Astrocyte of the cerebellum (primary cell): ENCODE data around the gene MZB1.
"Not testable (repeated sequence)": the region's sequence is repeated elsewhere in the genome, so short reads cannot be mapped to it uniquely, and the experiment has no call there.

Experiments used
- DNase-seq: peaks from one replicate; pipeline ENCODE4 v3.0.0-alpha.2; 2011; ENCODE audit warnings: low read depth
- H3K4me3 ChIP-seq: 2 replicates; pipeline ENCODE4 v1.5.1; 2011; ENCODE audit warnings: mild to moderate bottlenecking, low read depth, low read length, moderate library complexity
- CTCF ChIP-seq: IDR thresholded peaks from 2 replicates; pipeline ENCODE4 v1.5.1; 2012; ENCODE audit warnings: low read length, low read depth, moderate library complexity, mild to moderate bottlenecking; ENCODE audit errors: missing control alignments
- in situ Hi-C: cut with HindIII; loops from 2 replicates; pipeline ENCODE4 v1.10.0; 2017; ENCODE audit warnings: low sequenced_read_pairs

Gene MZB1

GRCh38 chr5:139410993-139411828 lies 21.5 kb upstream of the MZB1 start:
- no peak overlapping the region for H3K4me3 ChIP-seq
- in situ Hi-C loops = loop anchor here (10.0 kb wide), 1 partner anchor 114 kb away; no protein-coding TSS in a partner anchor
- no peak for TF ChIP-seq CTCF
- no peak for DNase-seq

GRCh38 chr5:139410121-139410992 lies 20.6 kb upstream of the MZB1 start:
- no peak for TF ChIP-seq CTCF
- in situ Hi-C loops = loop anchor here (10.0 kb wide), 1 partner anchor 114 kb away; no protein-coding TSS in a partner anchor
- no peak overlapping the region for H3K4me3 ChIP-seq
- no peak for DNase-seq

DNA sequence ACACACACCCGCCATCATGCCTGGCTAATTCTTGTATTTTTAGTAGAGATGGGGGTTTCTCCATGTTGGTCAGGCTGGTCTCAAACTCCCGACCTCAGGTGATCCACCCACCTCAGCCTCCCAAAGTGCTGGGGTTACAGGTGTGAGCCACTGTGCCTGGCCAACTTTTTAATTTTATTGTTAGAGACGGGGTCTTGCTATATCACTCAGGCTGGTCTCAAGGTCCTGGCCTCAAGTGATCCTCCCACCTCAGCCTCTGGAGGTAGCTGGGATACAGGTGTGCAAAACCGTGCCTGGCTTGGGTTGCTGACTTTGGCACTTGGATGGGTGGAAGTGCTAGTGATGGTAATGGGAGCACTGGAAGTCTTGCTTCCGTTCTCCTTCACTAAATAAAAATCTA lies 19.4 kb upstream of the MZB1 start:
- H3K4me3 ChIP-seq, in situ Hi-C loops, DNase-seq: not testable (repeated sequence)

DNA sequence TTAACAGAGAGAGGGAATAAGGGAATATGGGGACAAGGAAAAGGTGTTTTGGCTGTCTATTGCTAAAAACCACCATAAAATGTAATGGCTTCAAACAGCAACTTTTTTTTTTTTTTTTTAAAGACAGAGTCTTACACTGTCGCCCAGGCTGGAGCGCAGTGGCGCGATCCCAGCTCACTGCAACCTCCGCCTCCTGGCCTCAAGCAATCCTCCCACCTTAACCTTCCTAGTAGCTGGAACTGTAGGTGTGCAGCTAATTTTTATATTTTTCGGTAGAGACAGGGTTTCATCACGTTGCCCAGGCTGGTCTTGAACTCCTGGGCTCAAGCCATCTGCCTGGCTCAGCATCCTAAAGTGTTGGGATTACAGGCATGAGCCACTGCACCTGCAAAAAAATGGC lies 18.5 kb upstream of the MZB1 start:
- no peak for DNase-seq
- no peak overlapping the region for H3K4me3 ChIP-seq
- in situ Hi-C loops = no loop called here
- TF ChIP-seq CTCF = no peak

- no peak overlapping the region for H3K4me3 ChIP-seq
These were observed 17.8 kb upstream of the MZB1 start for GRCh38 chr5:139407517-139407916.

GRCh38 chr5:139406963-139407362 lies 17.2 kb upstream of the MZB1 start:
- in situ Hi-C loops = no loop called here
- no peak overlapping the region for H3K4me3 ChIP-seq
- no peak for DNase-seq
- no peak for TF ChIP-seq CTCF

More at GRCh38 chr5:139407517-139407916, 17.8 kb upstream of the MZB1 start:
- TF ChIP-seq CTCF = no peak
- DNase-seq = no peak
- in situ Hi-C loops = no loop called here
